Peyer's patch (tissue), 4 donors: ENCODE data around the gene DIS3L2.

ENCODE experiments used
- CTCF ChIP-seq, 6 experiments: fragments of 450-650 bp in 4 of 6; fragments of 200-600 bp in 2 of 6; sonication (generic) in 1 of 6; IDR thresholded peaks; one replicate each; pipeline ENCODE4 v1.5.1; 2017 to 2019; ENCODE audit warnings: antibody characterized with exemption in 6 of 6, mild to moderate bottlenecking in 3 of 6, moderate library complexity in 1 of 6
- POLR2A ChIP-seq, 2 donors: fragments of 450-650 bp; IDR thresholded peaks; one replicate each; pipeline ENCODE4 v1.5.1; 2017; ENCODE audit warnings: antibody characterized with exemption in 2 of 2, mild to moderate bottlenecking in 2 of 2, moderate library complexity in 2 of 2

GRCh38 chr2:232104076-232104646 lies 142.6 kb downstream of the DIS3L2 start:
- TF ChIP-seq POLR2A (IDR thresholded peaks at IDR 0.05) (no peak), CTCF (IDR thresholded peaks at IDR 0.05) (no peak)
